Spleen (tissue), 11 donors: ENCODE data around the gene THBS1. TPM values are rescaled to one million over a fixed set of nuclear protein-coding genes. Genes with fewer than 3 reads are reported as not detected.

Source experiments
- DNase-seq: peaks from one replicate; pipeline ENCODE4 v3.0.0-alpha.2; 2020
- H3K27ac ChIP-seq, 8 donors: fragments of 200-600 bp; sonication (generic) in 7 of 8; 1 replicate in 4 of 8; 2 replicates in 4 of 8; pipeline versions ENCODE4 v1.5.0 to v1.8.0; 2016 to 2021; ENCODE audit warnings: inconsistent platforms in 4 of 8, mild to moderate bottlenecking in 4 of 8, moderate library complexity in 1 of 8
- H3K27me3 ChIP-seq, 7 donors: fragments of 200-600 bp; sonication (generic) in 6 of 7; replicated peaks in 1 of 7; 1 replicate in 4 of 7; 2 replicates in 3 of 7; pipeline versions ENCODE4 v1.5.0 to v1.8.0; 2016 to 2021; ENCODE audit warnings: inconsistent platforms in 3 of 7, mild to moderate bottlenecking in 1 of 7
- H3K36me3 ChIP-seq, 6 donors: fragments of 200-600 bp; sonication (generic) in 5 of 6; 1 replicate in 4 of 6; 2 replicates in 2 of 6; pipeline versions ENCODE4 v1.5.0 to v1.8.0; 2016 to 2021; ENCODE audit warnings: inconsistent platforms in 2 of 6
- H3K4me1 ChIP-seq, 6 donors: fragments of 200-600 bp; sonication (generic) in 5 of 6; 1 replicate in 3 of 6; 2 replicates in 3 of 6; pipeline versions ENCODE4 v1.5.0 to v1.8.0; 2016 to 2021; ENCODE audit warnings: inconsistent platforms in 3 of 6
- H3K4me3 ChIP-seq, 8 donors: fragments of 200-600 bp; sonication (generic) in 7 of 8; 1 replicate in 4 of 8; 2 replicates in 4 of 8; pipeline versions ENCODE4 v1.5.0 to v1.8.0; 2016 to 2021; ENCODE audit warnings: inconsistent platforms in 4 of 8, mild to moderate bottlenecking in 4 of 8, moderate library complexity in 2 of 8
- H3K9me3 ChIP-seq, 8 donors: fragments of 200-600 bp; sonication (generic) in 7 of 8; 1 replicate in 4 of 8; 2 replicates in 4 of 8; pipeline versions ENCODE4 v1.5.0 to v1.8.0; 2016 to 2021; ENCODE audit warnings: inconsistent platforms in 4 of 8
- POLR2A ChIP-seq, 3 donors: fragments of 450-650 bp; IDR thresholded peaks; one replicate each; pipeline ENCODE4 v1.5.1; 2017; ENCODE audit warnings: antibody characterized with exemption in 3 of 3, mild to moderate bottlenecking in 1 of 3
- POLR2AphosphoS5 ChIP-seq, 3 donors: sonication (generic); formaldehyde crosslinking; IDR thresholded peaks; one replicate each; pipeline ENCODE4 v1.5.1; 2017; ENCODE audit warnings: antibody characterized with exemption in 3 of 3
- WGBS, 5 donors: extraction: QIAGEN DNeasy Blood & Tissue Kit in 3 of 5; methylation state at CpG; one replicate each; pipeline versions ENCODE4 v1.1.5 to v1.1.7; 2013 to 2018; 5-methylcytosine and 5-hydroxymethylcytosine counted together
- intact Hi-C: fragments of 100-400 bp; cut with DNase I; formaldehyde crosslinking; loops from one replicate; pipeline ENCODE4 v1.15.0; 2023; ENCODE audit warnings: low total_unique reads
- polyA plus RNA-seq, 3 donors: library from polyadenylated mRNA; stranded (reverse); fragments of 200-250 nt; gene quantifications; one replicate each; pipeline ENCODE4 v1.2.1, GENCODE V29; 2013
- total RNA-seq, 7 donors: library from RNA; depleted of rRNA in 3 of 7; stranded (reverse); fragments of >200 nt in 3 of 7; fragmentation: NEBNext Ultra II Directional in 4 of 7; extraction: Animal tissue kit (Norgen Biotek cat#: 25700) in 4 of 7; gene quantifications; one replicate each; pipeline versions ENCODE4 v1.1.0 to v1.2.1, GENCODE V29; 2016 to 2021
- TF ChIP-seq, protein P1 (sequence below), 11 experiments: fragments of 200-600 bp in 7 of 11; fragments of 450-650 bp in 4 of 11; sonication (generic) in 4 of 11; IDR thresholded peaks in 8 of 11; conservative IDR thresholded peaks in 3 of 11; 1 replicate in 7 of 11; 2 replicates in 4 of 11; pipeline versions ENCODE4 v1.4.0 to v1.8.0; 2016 to 2021; ENCODE audit warnings: antibody characterized with exemption in 11 of 11, inconsistent platforms in 4 of 11, mild to moderate bottlenecking in 1 of 11
- donor health status: healthy with polysubstance abuse.
- donor health status: DM: no; HTN: no; CAD: no; lungs with moderate emphysema.
- donor health status: DM: no; HTN: no; CAD: no.
- donor health status: Bipolar disorder and iron deficiency.
- donor health status: healthy.
- donor health status: DM: no; HTN: no; CAD: no.
- donor health status: DM: yes; HTN: yes; CAD: no.

The THBS1 gene
- total and polyA plus RNA-seq, 10 donors = 8.4 to 1,022 (median 271) TPM

- WGBS, 5 donors = 86 to 94% (median 92%) methylated on average over 11 of the region's 11 CpGs
These were observed 10.4 kb downstream of the THBS1 start for GRCh38 chr15:39591141-39591895.

GRCh38 chr15:39591896-39592315 lies 11.0 kb downstream of the THBS1 start:
- Histone ChIP-seq H3K36me3 (peaks cover 0 to 98% (median 6%) of the 10 kb centered on the region in 6 donors), H3K4me3 (no peak overlapping the region), H3K27ac (no peak overlapping the region), H3K4me1 (peaks cover 0 to 23% (median 0%) of the 10 kb centered on the region in 6 donors), H3K27me3 (no peaks in the 10 kb centered on the region), H3K9me3 (no peaks in the 10 kb centered on the region)
- no peak for DNase-seq
- intact Hi-C loops = loop anchor here (10.0 kb wide), 1 partner anchor 73 kb away; no protein-coding TSS in a partner anchor
- TF ChIP-seq POLR2A (IDR thresholded peaks at IDR 0.05) = no peak
- no peak for TF ChIP-seq POLR2AphosphoS5 (IDR thresholded peaks at IDR 0.05)
- TF ChIP-seq, protein P1, sequence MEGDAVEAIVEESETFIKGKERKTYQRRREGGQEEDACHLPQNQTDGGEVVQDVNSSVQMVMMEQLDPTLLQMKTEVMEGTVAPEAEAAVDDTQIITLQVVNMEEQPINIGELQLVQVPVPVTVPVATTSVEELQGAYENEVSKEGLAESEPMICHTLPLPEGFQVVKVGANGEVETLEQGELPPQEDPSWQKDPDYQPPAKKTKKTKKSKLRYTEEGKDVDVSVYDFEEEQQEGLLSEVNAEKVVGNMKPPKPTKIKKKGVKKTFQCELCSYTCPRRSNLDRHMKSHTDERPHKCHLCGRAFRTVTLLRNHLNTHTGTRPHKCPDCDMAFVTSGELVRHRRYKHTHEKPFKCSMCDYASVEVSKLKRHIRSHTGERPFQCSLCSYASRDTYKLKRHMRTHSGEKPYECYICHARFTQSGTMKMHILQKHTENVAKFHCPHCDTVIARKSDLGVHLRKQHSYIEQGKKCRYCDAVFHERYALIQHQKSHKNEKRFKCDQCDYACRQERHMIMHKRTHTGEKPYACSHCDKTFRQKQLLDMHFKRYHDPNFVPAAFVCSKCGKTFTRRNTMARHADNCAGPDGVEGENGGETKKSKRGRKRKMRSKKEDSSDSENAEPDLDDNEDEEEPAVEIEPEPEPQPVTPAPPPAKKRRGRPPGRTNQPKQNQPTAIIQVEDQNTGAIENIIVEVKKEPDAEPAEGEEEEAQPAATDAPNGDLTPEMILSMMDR (IDR thresholded peaks at IDR 0.05 in 8 of 11, conservative IDR thresholded peaks at IDR 0.05 in 3 of 11) = no peak
- 81 to 95% (median 92%) methylated on average over 2 of the region's 2 CpGs for WGBS, 5 donors

More at GRCh38 chr15:39591141-39591895, 10.4 kb downstream of the THBS1 start:
- Histone ChIP-seq H3K27me3 (no peaks in the 10 kb centered on the region), H3K4me3 (no peak overlapping the region), H3K27ac (no peak overlapping the region), H3K9me3 (no peaks in the 10 kb centered on the region), H3K4me1 (peaks cover 0 to 23% (median 2%) of the 10 kb centered on the region in 6 donors), H3K36me3 (peaks cover 0 to 100% (median 6%) of the 10 kb centered on the region in 6 donors)
- no peak for DNase-seq
- intact Hi-C loops = loop anchor here (10.0 kb wide), 1 partner anchor 73 kb away; no protein-coding TSS in a partner anchor
- TF ChIP-seq, protein P1 (IDR thresholded peaks at IDR 0.05 in 8 of 11, conservative IDR thresholded peaks at IDR 0.05 in 3 of 11) = no peak
- TF ChIP-seq POLR2A (IDR thresholded peaks at IDR 0.05) = no peak
- TF ChIP-seq POLR2AphosphoS5 (IDR thresholded peaks at IDR 0.05) = peak in 2 of 3 donors; percentile 27 to 93

DNA sequence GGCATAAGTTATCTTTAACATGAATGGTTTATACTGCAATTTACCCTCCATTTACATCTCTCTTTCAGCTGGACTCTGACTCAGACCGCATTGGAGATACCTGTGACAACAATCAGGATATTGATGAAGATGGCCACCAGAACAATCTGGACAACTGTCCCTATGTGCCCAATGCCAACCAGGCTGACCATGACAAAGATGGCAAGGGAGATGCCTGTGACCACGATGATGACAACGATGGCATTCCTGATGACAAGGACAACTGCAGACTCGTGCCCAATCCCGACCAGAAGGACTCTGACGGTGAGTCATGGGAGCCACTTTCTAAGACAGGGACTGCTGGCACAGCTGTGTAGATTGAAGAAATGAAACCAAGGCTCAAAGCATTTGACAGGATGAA lies 11.6 kb downstream of the THBS1 start:
- H3K4me3 ChIP-seq = no peak overlapping the region
- WGBS, 5 donors = 85 to 91% (median 88%) methylated on average over 6 of the region's 6 CpGs
- H3K9me3 ChIP-seq = no peaks in the 10 kb centered on the region
- no peaks in the 10 kb centered on the region for H3K27me3 ChIP-seq
- TF ChIP-seq, protein P1 (IDR thresholded peaks at IDR 0.05 in 8 of 11, conservative IDR thresholded peaks at IDR 0.05 in 3 of 11) = no peak
- TF ChIP-seq POLR2AphosphoS5 (IDR thresholded peaks at IDR 0.05) (peak in 1 of 3 donors; percentile 94), POLR2A (IDR thresholded peaks at IDR 0.05) (peak in 1 of 3 donors; percentile 1)
- peaks cover 0 to 21% (median 0%) of the 10 kb centered on the region in 6 donors for H3K4me1 ChIP-seq
- DNase-seq = no peak
- H3K36me3 ChIP-seq = peaks cover 0 to 92% (median 5%) of the 10 kb centered on the region in 6 donors
- intact Hi-C loops = loop anchor here (10.0 kb wide), 1 partner anchor 72 kb away; no protein-coding TSS in a partner anchor
- H3K27ac ChIP-seq = no peak overlapping the region

GRCh38 chr15:39593071-39593655 lies 12.3 kb downstream of the THBS1 start:
- TF ChIP-seq, protein P1 (IDR thresholded peaks at IDR 0.05 in 8 of 11, conservative IDR thresholded peaks at IDR 0.05 in 3 of 11) = no peak
- TF ChIP-seq POLR2AphosphoS5 (IDR thresholded peaks at IDR 0.05) = peak; percentile 15 to 79 (median 36)
- 94 to 97% (median 95%) methylated on average over 14 to 15 of the region's 15 CpGs for WGBS, 5 donors
- DNase-seq = no peak
- intact Hi-C loops = loop anchor here (10.0 kb wide), 1 partner anchor 72 kb away; no protein-coding TSS in a partner anchor
- peaks cover 0 to 86% (median 5%) of the 10 kb centered on the region in 6 donors for H3K36me3 ChIP-seq
- H3K4me1 ChIP-seq = peaks cover 0 to 14% (median 0%) of the 10 kb centered on the region in 6 donors
- no peaks in the 10 kb centered on the region for H3K9me3 ChIP-seq
- H3K27ac ChIP-seq = no peak overlapping the region
- no peaks in the 10 kb centered on the region for H3K27me3 ChIP-seq
- no peak overlapping the region for H3K4me3 ChIP-seq
